Measurements from ENCODE around the gene RBM44. TPM values are rescaled to one million over a fixed set of nuclear protein-coding genes. Genes with fewer than 3 reads are reported as not detected.
"Not testable (repeated sequence)": the region's sequence is repeated elsewhere in the genome, so short reads cannot be mapped to it uniquely, and the experiment has no call there.

RBM44 gene, protein sequence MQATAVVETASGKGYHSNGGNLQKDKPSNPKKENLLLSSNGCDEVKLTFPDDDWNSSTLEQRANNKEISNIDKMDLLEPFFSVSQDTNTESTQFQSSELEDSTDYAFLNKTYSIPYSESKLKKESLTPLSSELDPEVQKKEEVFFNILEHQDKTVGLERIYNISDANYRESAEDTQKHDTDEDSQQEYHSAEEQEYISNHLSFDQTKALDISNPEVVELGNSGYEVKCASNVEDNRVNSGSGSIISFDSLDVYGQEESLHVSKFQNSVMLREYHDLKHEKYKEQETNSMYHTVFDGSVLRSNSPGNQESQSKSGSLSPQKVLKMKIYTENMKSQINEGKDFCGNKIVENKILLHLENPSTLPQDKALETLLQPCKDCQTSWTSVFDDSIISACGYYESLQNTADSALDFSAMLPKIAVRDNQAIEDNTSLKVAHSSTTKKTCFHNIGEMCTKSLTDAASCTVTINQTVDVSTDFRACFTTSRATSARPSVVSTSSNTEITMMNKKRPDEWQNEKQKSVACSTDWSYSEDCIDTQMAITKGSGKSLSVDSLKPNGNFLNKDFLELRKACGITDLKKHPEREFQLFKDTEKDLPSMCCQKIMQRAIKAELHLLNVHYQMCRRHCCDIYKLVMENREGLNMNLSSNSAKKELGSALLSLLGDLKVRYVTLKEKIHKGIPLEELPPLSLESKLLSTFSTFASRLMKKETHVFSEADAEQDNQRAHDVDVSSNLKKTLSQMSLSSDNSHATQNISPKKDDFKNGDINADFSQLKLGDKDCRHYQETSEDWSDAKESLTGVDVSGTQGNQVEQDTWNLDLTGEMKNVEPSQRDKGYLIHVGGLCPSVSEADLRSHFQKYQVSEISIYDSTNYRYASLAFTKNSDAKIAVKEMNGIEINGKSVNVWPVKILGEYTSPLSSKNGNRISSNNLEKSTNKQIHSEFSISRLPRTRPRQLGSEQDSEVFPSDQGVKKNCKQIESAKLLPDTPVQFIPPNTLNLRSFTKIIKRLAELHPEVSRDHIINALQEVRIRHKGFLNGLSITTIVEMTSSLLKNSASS
- under 1 TPM; 0.37 to 0.73 TPM for total RNA-seq

DNA sequence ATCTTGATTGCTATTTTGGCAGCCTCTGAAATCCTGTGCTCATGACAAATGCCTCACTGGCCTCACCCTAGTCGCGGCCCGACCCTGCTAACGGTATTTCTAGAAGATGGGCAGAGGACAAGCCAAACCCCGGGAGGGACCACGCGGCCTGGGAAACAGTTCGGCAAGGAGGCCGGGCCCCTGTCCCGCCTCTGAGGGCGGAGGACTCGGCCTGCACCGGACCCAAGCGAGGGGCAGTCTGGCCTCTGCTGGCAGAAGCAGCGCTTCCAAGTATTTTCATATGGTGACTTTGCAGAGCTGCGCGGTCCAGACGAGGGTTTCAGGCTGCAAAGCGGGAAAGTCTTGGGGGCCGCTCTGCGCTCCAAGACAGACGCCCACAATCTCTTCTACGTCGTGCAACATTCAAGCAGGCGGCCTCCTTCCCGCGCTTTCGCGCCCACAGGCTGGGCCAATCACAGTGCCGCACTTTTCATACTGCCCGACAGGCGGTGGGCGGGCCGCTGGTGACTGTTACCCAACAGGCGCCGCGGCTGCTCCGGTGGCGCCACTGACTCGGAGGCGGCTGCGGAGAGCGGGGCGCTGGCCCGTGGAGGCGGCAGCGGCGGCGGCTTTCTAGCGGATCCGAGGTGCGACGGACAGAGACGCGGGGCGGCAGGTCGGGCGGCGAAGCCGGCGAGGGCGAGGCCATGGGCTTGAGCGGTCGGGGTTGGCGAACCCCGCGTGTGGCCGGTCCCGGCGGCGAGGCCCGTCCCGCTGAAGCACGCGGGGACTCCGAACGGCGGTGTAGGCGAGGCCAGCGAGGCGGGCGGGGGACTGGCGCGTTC is at the start of gene RBM44:
Gene RBM44, plus strand, starts transcription at position 544 of the 824 bp plus-strand sequence. CDS start 14,831 bp downstream, outside the sequence.
- Mint-ChIP-seq H3K27me3 (ENCODE audit: low read depth) (no peaks in the 10 kb centered on the region), H3K4me1 (ENCODE audit: low read depth) (no peaks in the 10 kb centered on the region), H3K9me3 (ENCODE audit: insufficient read depth) (no peaks in the 10 kb centered on the region), H3K36me3 (ENCODE audit: low read depth) (no peaks in the 10 kb centered on the region), H3K4me3 (no peak within 1 kb of the TSS), H3K27ac (no peak within 1 kb of the TSS)
- no peak for DNase-seq
- POLR2A ChIA-PET = no interaction called here
- CTCF ChIA-PET = no interaction called here
- ATAC-seq = no peak

DNA sequence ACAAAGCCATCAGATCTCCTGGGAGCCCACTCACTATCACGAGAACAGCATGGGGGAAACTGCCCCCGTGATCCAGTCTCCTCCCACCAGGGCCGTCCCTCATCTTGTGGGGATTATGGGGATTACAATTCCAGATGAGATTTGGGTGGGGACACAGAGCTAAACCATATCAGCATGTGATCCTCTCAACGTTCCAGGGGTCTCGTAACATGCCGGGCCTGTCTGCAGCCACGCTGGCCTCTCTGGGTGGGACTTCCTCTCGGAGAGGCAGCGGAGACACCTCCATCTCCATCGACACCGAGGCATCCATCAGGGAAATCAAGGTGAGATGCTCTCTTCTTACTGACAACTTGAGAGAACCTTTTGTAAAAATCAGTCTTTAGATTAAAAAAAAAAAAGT is 49.6 kb upstream of the RBM44 start:
- ChIA-PET CTCF (interaction anchor here (1.6 kb wide), 1 partner anchor 75 kb away, joined by 4 read pairs; no protein-coding TSS in a partner anchor), POLR2A (no interaction called here)
- Mint-ChIP-seq H3K27me3 (ENCODE audit: low read depth) (no peaks in the 10 kb centered on the region), H3K36me3 (ENCODE audit: low read depth) (peaks cover 68% of the 10 kb centered on the region), H3K4me3 (no peak overlapping the region), H3K9me3 (ENCODE audit: insufficient read depth) (no peaks in the 10 kb centered on the region), H3K4me1 (ENCODE audit: low read depth) (peaks cover 32% of the 10 kb centered on the region), H3K27ac (no peak overlapping the region)
- DNase-seq (no peak), ATAC-seq (no peak)

DNA sequence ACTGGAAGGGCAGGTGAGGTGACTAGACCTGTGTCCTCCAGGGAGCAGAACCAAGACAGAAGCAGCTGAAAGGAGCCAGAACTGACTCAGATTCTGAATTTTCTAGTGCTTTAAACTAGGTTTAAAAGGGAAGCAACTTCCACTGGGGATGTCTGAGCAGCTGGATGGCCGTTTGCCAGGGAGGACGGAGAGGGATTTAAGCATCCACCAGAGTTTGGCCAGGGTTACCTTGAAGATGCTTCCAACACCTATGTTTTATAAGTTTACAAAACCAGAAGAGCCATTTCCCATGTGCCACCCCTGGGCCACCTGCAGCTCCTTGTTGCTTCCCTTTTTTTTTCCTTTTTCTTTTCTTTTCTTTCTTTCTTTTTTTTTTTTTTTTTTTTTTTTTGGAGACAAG is 48.6 kb upstream of the RBM44 start:
- Mint-ChIP-seq H3K27me3 (ENCODE audit: low read depth) (no peaks in the 10 kb centered on the region), H3K4me3 (no peak overlapping the region), H3K27ac (no peak overlapping the region), H3K9me3 (ENCODE audit: insufficient read depth) (no peaks in the 10 kb centered on the region), H3K36me3 (ENCODE audit: low read depth) (peaks cover 72% of the 10 kb centered on the region), H3K4me1 (ENCODE audit: low read depth) (peaks cover 27% of the 10 kb centered on the region)
- DNase-seq (no peak), ATAC-seq (no peak)
- ChIA-PET CTCF (interaction anchor here (1.6 kb wide), 1 partner anchor 76 kb away, joined by 4 read pairs; no protein-coding TSS in a partner anchor), POLR2A (no interaction called here)

DNA sequence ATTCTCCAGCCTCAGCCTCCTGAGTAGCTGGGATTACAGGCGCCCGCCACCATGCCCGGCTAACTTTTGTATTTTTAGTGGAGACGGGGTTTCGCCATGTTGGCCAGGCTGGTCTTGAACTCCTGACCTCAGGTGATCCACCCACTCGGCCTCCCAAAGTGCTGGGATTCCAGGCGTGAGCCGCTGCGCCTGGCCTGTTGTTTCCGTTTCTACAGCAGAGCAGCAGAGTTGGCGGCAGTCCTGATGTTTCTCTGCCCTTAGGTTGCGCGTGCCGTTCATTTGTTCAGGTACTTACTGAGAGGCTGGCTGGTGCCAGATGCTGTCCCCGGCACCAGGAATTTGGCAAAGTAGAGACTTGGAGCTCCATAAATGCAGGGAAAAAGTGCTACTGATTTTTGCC is 48.1 kb upstream of the RBM44 start:
- Mint-ChIP-seq H3K36me3 (ENCODE audit: low read depth) (peaks cover 73% of the 10 kb centered on the region), H3K4me1 (ENCODE audit: low read depth) (peaks cover 24% of the 10 kb centered on the region)
- H3K27me3 Mint-ChIP-seq (ENCODE audit: low read depth); CTCF ChIA-PET; POLR2A ChIA-PET; ATAC-seq; DNase-seq; H3K27ac Mint-ChIP-seq; H3K4me3 Mint-ChIP-seq; H3K9me3 Mint-ChIP-seq (ENCODE audit: insufficient read depth): not testable (repeated sequence)

GRCh38 chr2:237752761-237753165 is 45.8 kb upstream of the RBM44 start:
- DNase-seq (peak; percentile 44), ATAC-seq (peak; percentile 92)
- ChIA-PET CTCF (interaction anchor here (0.6 to 1.5 kb wide), 3 partner anchors 79 to 240 kb away, joined by 3 to 4 read pairs (median 4); no protein-coding TSS in a partner anchor), POLR2A (no interaction called here)
- H3K4me3 Mint-ChIP-seq = no peak overlapping the region
- peak overlapping the region; percentile 64 for H3K27ac Mint-ChIP-seq
- H3K4me1 Mint-ChIP-seq (ENCODE audit: low read depth) = peaks cover 24% of the 10 kb centered on the region
- H3K36me3 Mint-ChIP-seq (ENCODE audit: low read depth) = peaks cover 84% of the 10 kb centered on the region
- H3K27me3 Mint-ChIP-seq (ENCODE audit: low read depth) = no peaks in the 10 kb centered on the region
- no peaks in the 10 kb centered on the region for H3K9me3 Mint-ChIP-seq (ENCODE audit: insufficient read depth)

GRCh38 chr2:237754182-237754581 is 44.4 kb upstream of the RBM44 start:
- ATAC-seq = no peak
- no peak for DNase-seq
- ChIA-PET POLR2A (no interaction called here), CTCF (interaction anchor here (0.9 to 2.8 kb wide), 6 partner anchors 9 to 241 kb away, joined by 3 to 11 read pairs (median 6); no protein-coding TSS in a partner anchor)
- no peak overlapping the region for H3K27ac Mint-ChIP-seq
- H3K4me3 Mint-ChIP-seq = no peak overlapping the region
- no peaks in the 10 kb centered on the region for H3K9me3 Mint-ChIP-seq (ENCODE audit: insufficient read depth)
- no peaks in the 10 kb centered on the region for H3K27me3 Mint-ChIP-seq (ENCODE audit: low read depth)
- peaks cover 83% of the 10 kb centered on the region for H3K36me3 Mint-ChIP-seq (ENCODE audit: low read depth)
- H3K4me1 Mint-ChIP-seq (ENCODE audit: low read depth) = peaks cover 24% of the 10 kb centered on the region

- Mint-ChIP-seq H3K27ac (no peak overlapping the region), H3K9me3 (ENCODE audit: insufficient read depth) (no peaks in the 10 kb centered on the region)
Observed at GRCh38 chr2:237754626-237755248, 43.8 kb upstream of the RBM44 start.

DNA sequence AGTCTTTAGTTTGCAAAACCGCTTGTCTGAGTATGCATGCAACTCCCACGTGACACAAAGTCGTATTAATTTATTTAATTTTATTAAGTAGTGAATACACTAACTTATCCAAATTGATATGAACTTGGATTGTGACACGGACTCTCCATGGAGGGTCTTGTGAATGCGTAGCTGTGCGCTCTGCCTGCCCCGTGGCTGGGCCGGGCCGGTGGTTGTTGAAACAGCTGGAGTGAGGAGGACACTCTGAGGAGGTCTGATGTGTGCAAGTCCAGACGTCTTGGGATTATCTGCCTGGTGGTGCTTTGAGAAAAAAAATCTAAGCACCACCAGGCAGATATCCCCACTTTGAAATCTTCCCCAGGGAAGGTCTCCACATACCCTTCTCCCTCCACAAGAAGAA is 41.0 kb upstream of the RBM44 start:
- Mint-ChIP-seq H3K9me3 (ENCODE audit: insufficient read depth) (no peaks in the 10 kb centered on the region), H3K4me3 (no peak overlapping the region), H3K4me1 (ENCODE audit: low read depth) (peaks cover 8% of the 10 kb centered on the region), H3K36me3 (ENCODE audit: low read depth) (peaks cover 82% of the 10 kb centered on the region), H3K27me3 (ENCODE audit: low read depth) (no peaks in the 10 kb centered on the region), H3K27ac (no peak overlapping the region)
- POLR2A ChIA-PET = no interaction called here
- DNase-seq (no peak), ATAC-seq (no peak)
- CTCF ChIA-PET = interaction anchor here (1.3 kb wide), 1 partner anchor 12 kb away, joined by 6 read pairs; no protein-coding TSS in a partner anchor

More at GRCh38 chr2:237754626-237755248, 43.8 kb upstream of the RBM44 start:
- DNase-seq (no peak), ATAC-seq (no peak)
- CTCF ChIA-PET = interaction anchor here (0.9 to 2.8 kb wide), 4 partner anchors 10 to 173 kb away, joined by 3 to 11 read pairs (median 8); no protein-coding TSS in a partner anchor
- H3K36me3 Mint-ChIP-seq (ENCODE audit: low read depth) = peaks cover 83% of the 10 kb centered on the region
- peaks cover 24% of the 10 kb centered on the region for H3K4me1 Mint-ChIP-seq (ENCODE audit: low read depth)
- no peak overlapping the region for H3K4me3 Mint-ChIP-seq
- no peaks in the 10 kb centered on the region for H3K27me3 Mint-ChIP-seq (ENCODE audit: low read depth)
- POLR2A ChIA-PET = no interaction called here

DNA sequence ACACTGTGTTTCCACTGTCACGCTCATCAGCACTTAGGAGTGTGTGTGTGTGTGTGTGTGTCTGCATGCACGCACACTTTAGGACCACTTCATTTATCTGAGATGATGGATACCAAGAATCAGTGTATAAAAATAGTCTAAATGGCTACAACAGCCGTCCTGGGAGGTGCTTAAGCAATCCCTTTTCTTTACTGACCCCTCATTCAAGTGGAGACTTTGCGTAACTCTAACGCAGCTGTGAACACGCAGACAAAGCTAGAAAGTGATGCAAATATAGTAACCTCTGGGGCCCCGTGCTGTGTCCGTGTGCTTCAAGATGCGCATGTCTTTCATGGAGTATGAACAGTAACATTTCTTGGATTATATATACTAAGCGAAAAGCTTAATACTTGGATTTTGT is 40.4 kb upstream of the RBM44 start:
- Mint-ChIP-seq H3K27ac (no peak overlapping the region), H3K36me3 (ENCODE audit: low read depth) (peaks cover 82% of the 10 kb centered on the region), H3K9me3 (ENCODE audit: insufficient read depth) (no peaks in the 10 kb centered on the region), H3K4me1 (ENCODE audit: low read depth) (peaks cover 2% of the 10 kb centered on the region), H3K4me3 (no peak overlapping the region), H3K27me3 (ENCODE audit: low read depth) (no peaks in the 10 kb centered on the region)
- DNase-seq (no peak), ATAC-seq (no peak)
- POLR2A ChIA-PET = no interaction called here
- CTCF ChIA-PET = no interaction called here

DNA sequence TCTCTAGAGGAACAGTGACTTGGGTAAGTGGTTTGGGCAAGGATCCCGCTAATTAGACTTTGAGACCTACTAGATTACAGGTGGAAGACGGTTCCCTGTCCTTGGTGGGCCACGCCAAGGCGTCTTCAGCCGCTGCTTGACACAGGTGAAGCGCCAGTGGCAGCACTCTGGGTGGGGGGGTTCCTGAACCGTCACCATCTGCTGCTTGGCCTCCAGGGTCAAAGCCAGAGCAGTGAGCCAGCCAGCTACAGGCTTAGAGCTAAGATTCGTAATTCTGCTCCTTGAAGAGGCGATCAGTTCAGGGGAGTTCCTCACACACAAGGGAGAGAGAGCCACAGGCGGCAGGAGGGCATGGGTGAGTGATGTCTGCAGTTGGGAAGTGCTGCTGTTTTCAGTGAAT is 39.4 kb upstream of the RBM44 start:
- ChIA-PET CTCF (no interaction called here), POLR2A (no interaction called here)
- DNase-seq (no peak), ATAC-seq (no peak)
- peaks cover 84% of the 10 kb centered on the region for H3K36me3 Mint-ChIP-seq (ENCODE audit: low read depth)
- H3K27ac Mint-ChIP-seq = no peak overlapping the region
- H3K4me1 Mint-ChIP-seq (ENCODE audit: low read depth) = no peaks in the 10 kb centered on the region
- H3K27me3 Mint-ChIP-seq (ENCODE audit: low read depth) = no peaks in the 10 kb centered on the region
- H3K4me3 Mint-ChIP-seq = no peak overlapping the region
- H3K9me3 Mint-ChIP-seq (ENCODE audit: insufficient read depth) = no peaks in the 10 kb centered on the region
